ENCODE data around the gene IL10RB. TPM values are rescaled to one million over a fixed set of nuclear protein-coding genes. Genes with fewer than 3 reads are reported as not detected.

Gene IL10RB
- total and polyA plus RNA-seq, 2 of the 13 experiments (the other 11 are each of a cell fraction or from before 2014, with no cell fraction given) = 17.4 to 18.2 TPM

DNA sequence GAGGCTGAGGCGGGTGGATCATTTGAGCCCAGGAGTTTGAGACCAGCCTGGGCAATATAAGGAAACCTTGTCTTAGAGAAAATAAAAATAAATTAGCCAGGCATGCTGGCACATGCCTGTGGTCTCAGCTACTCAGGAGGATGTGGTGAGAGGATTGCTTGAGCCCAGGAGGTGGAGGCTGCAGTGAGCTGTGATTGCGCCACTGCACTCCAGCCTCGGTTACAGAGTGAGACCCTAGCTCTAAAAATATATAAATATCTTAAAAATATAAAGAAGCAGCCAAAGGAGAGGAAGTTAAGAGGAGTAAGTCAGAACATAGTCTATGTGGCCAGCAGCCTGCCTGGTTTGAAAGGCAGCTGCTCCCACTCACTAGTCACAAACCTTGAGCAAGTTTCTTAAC lies 4.5 kb upstream of the IL10RB start:
- no peaks in the 10 kb centered on the region for H3K9me3 ChIP-seq (ENCODE audit: low read length)
- ChIA-PET CTCF (ENCODE audit: low intra/inter-chr PET ratio, low total read pairs) (no interaction called here), POLR2A (no interaction called here)
- H3K4me1 ChIP-seq (ENCODE audit: insufficient read depth, low read length) = peaks cover 30% of the 10 kb centered on the region
- H3K27me3 ChIP-seq (ENCODE audit: control insufficient read depth in 1 of 2, insufficient read depth in 2 of 2, low read length in 2 of 2) = no peaks in the 10 kb centered on the region; a peak in 1 of 5 replicates
- DNase-seq (ENCODE audit: low spot score) = no peak
- peaks cover 8 to 23% of the 10 kb centered on the region in 2 experiments; a peak in 4 of 5 replicates for H3K36me3 ChIP-seq (replicated peaks in 1 of 2; ENCODE audit: control insufficient read depth in 1 of 2, insufficient read depth in 2 of 2, low read length in 2 of 2)
- intact Hi-C loops (cut with micrococcal nuclease; ENCODE audit: unreplicated experiment) (no loop called here), in situ Hi-C loops (cut with HindIII; ENCODE audit: extremely low pct_ligation_motif_present, low pct_unique_long_range_greater_than_20kb) (no loop called here)
- 98% methylated on average over 3 of the region's 3 CpGs for WGBS (ENCODE audit: low lambda C conversion rate)
- no peak overlapping the region for H3K9ac ChIP-seq (ENCODE audit: insufficient read depth, low read depth, low read length)
- H2AFZ ChIP-seq (ENCODE audit: low read length) = no peak overlapping the region
- no peaks in the 10 kb centered on the region for H3K79me2 ChIP-seq (ENCODE audit: insufficient read depth, low read length)
- no peak overlapping the region for H3K4me3 ChIP-seq (replicated peaks in 1 of 3; ENCODE audit: insufficient read depth in 1 of 3, low read depth in 2 of 3, low read length in 3 of 3)
- no peak for ATAC-seq
- no peak for FAIRE-seq
- TF ChIP-seq, protein P1, sequence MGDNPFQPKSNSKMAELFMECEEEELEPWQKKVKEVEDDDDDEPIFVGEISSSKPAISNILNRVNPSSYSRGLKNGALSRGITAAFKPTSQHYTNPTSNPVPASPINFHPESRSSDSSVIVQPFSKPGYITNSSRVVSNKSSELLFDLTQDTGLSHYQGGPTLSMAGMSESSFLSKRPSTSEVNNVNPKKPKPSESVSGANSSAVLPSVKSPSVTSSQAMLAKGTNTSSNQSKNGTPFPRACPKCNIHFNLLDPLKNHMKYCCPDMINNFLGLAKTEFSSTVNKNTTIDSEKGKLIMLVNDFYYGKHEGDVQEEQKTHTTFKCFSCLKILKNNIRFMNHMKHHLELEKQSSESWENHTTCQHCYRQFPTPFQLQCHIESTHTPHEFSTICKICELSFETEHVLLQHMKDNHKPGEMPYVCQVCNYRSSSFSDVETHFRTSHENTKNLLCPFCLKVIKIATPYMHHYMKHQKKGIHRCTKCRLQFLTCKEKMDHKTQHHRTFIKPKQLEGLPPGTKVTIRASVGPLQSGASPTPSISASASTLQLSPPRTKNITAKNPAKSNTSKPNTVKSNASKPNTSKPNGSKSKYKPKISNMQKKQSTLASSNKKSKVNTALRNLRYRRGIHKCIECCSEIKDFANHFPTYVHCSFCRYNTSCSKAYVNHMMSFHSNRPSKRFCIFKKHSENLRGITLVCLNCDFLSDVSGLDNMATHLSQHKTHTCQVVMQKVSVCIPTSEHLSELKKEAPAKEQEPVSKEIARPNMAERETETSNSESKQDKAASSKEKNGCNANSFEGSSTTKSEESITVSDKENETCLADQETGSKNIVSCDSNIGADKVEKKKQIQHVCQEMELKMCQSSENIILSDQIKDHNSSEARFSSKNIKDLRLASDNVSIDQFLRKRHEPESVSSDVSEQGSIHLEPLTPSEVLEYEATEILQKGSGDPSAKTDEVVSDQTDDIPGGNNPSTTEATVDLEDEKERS (CRISPR knock-in tag; IDR thresholded peaks at IDR 0.05) = no peak
- TF ChIP-seq CENPBD1 (CRISPR knock-in tag; IDR thresholded peaks at IDR 0.05; ENCODE audit: borderline replicate concordance, low read depth) (no peak), ZKSCAN8 (CRISPR knock-in tag; IDR thresholded peaks at IDR 0.05; ENCODE audit: borderline replicate concordance) (no peak), MAFF (IDR thresholded peaks at IDR 0.05; ENCODE audit: low read depth, low read length) (no peak), PHF21A (CRISPR knock-in tag; IDR thresholded peaks at IDR 0.05) (no peak)
- TF ChIP-seq, protein P2, sequence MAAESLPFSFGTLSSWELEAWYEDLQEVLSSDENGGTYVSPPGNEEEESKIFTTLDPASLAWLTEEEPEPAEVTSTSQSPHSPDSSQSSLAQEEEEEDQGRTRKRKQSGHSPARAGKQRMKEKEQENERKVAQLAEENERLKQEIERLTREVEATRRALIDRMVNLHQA (CRISPR knock-in tag; IDR thresholded peaks at IDR 0.05) = no peak
- no TSS peak for BruUV-seq (replicated peaks)
- no peak overlapping the region for H3K4me2 ChIP-seq (ENCODE audit: low read depth, low read length)
- H3K27ac ChIP-seq (ENCODE audit: extremely low read length, insufficient read depth, low read length) = no peak overlapping the region
- no peaks in the 10 kb centered on the region for H4K20me1 ChIP-seq (ENCODE audit: insufficient read depth, low read length)
